ENCODE data around the gene TENT4A. TPM values are rescaled to one million over a fixed set of nuclear protein-coding genes. Genes with fewer than 3 reads are reported as not detected.
"Not testable (repeated sequence)": the region's sequence is repeated elsewhere in the genome, so short reads cannot be mapped to it uniquely, and the experiment has no call there.

Gene TENT4A
- total RNA-seq (26.8 TPM), polyA plus RNA-seq (13.0 TPM)

DNA sequence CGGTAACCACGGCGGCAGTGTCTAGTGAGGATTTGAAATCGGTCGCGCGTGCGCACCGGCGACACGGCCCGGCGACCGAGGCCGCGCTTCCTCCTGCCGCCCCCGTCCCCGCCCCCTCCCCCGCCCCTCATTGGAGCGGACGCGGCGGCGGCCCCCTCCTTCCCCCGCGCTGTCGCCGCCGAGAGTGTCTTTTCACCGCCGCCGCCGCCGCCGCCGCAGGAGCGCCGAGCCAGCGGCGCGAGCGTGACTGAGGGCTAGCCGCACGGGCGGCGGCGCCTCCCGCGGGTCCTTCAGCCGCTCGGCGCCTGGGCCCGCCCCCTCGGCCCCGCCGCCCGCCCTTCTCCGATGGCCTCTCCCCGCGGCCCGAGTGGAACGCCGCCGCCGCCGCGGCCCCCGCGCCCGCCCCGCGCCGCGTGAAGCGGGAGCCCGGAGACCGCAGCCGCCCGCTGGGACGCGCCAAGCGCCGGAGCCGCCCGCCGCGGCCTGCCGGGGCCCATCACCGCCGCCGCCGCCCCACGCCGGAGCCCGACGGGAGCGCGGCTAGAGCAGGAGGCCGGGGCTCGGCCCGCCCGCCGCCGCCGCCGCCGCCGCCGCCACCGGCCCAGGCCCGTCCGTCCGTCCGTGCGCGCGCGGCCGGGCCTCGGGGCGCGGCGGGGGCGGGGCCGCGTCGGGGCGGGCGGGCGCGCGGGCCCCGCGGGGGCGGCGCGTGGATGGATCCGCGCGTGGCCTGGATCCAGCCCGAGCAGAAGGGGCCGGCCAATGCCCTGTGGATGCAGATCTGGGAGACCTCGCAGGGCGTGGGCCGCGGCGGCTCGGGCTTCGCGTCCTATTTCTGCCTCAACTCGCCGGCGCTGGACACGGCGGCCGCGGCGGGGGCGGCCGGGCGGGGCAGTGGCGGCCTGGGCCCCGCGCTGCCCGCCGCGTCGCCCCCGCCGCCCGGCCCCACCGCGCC, at the start of gene TENT4A:
TENT4A (plus strand) TSS at position 159 of the 952 bp plus-strand sequence; CDS start at position 711, 552 bp downstream.
- H3K36me3 ChIP-seq (ENCODE audit: insufficient read depth): no peaks in the 10 kb centered on the region
- under 1% methylated on average over 159 of the region's 174 CpGs for WGBS
- no peak for DNase-seq (ENCODE audit: extremely low spot score)
- H3K4me1 ChIP-seq (ENCODE audit: insufficient read depth): peaks cover 2% of the 10 kb centered on the region
- peak within 1 kb of the TSS; percentile 94 for H3K4me3 ChIP-seq (ENCODE audit: low read depth, low read length)
- peak within 1 kb of the TSS; percentile 91 for H3K27ac ChIP-seq (ENCODE audit: low read depth)

DNA sequence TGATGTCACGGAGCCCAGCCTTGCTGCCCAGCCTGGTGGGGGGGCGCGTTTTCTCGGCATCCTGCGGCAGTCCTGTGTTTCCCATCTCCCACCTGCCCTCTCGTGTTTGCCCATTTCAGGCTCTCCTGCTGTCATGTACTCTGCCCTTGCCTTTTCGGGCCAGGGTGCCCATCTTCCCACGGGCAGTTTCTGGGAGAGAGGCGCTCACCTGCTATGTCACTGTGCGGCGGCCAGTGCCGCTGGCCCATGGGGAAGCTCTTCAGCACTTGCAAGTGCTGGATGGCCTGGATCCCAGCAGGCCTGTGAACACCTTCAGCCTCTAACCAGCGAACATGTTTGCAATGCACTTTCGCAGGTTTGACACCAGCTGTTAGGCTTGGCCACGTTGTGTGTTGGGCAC, 46.5 kb upstream of the TENT4A start:
- no peak for DNase-seq (ENCODE audit: extremely low spot score)
- WGBS: 93% methylated on average over 15 of the region's 15 CpGs
- no peak overlapping the region for H3K4me3 ChIP-seq (ENCODE audit: low read depth, low read length)
- H3K4me1 ChIP-seq (ENCODE audit: insufficient read depth): no peaks in the 10 kb centered on the region
- no peak overlapping the region for H3K27ac ChIP-seq (ENCODE audit: low read depth)
- H3K36me3 ChIP-seq (ENCODE audit: insufficient read depth): no peaks in the 10 kb centered on the region

DNA sequence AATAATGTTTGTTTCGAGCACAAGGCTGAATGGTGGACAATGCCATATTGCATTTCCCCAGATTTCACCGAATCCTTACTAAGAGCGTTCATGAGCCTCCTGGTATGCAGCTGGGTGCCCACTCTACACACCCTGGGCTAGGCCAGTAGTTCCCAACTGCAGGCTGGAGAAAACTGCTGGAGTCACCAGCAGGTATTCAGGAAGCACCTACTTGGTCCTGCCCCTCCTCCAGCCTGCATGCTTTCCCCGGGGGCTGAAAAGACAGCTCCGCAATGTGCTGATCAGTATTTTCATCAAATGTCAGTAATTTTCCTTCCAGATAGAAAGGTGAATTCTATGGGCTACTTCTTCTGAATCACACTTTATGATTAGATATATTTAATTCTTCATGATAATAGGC, 45.6 kb upstream of the TENT4A start:
- no peak for DNase-seq (ENCODE audit: extremely low spot score)
- H3K36me3 ChIP-seq (ENCODE audit: insufficient read depth): no peaks in the 10 kb centered on the region
- no peak overlapping the region for H3K4me3 ChIP-seq (ENCODE audit: low read depth, low read length)
- H3K27ac ChIP-seq (ENCODE audit: low read depth): no peak overlapping the region
- 94% methylated on average over 5 of the region's 5 CpGs for WGBS
- H3K4me1 ChIP-seq (ENCODE audit: insufficient read depth): no peaks in the 10 kb centered on the region

DNA sequence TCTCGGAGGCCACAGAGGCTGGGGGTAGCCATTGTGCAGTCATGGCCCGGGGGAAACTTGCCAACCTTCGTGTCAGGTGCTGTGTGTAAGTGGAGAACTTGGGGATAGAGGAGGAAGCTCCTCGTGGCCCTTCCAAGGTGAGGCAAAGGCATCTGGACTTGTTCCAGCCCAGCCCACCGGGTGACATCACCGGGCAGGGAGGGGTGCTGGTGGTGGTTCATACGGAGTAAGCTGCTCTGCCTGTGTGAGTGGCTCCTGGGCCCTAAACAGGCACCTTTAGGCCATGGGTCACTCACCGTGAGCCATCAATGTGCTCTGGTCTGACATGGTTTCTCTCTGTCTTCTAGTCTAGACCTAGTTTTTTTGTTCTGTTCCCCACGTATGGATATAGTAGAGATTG, 44.5 kb upstream of the TENT4A start:
- 76% methylated on average over 9 of the region's 9 CpGs for WGBS
- H3K27ac ChIP-seq (ENCODE audit: low read depth); DNase-seq (ENCODE audit: extremely low spot score); H3K36me3 ChIP-seq (ENCODE audit: insufficient read depth); H3K4me3 ChIP-seq (ENCODE audit: low read depth, low read length); H3K4me1 ChIP-seq (ENCODE audit: insufficient read depth): not testable (repeated sequence)

DNA sequence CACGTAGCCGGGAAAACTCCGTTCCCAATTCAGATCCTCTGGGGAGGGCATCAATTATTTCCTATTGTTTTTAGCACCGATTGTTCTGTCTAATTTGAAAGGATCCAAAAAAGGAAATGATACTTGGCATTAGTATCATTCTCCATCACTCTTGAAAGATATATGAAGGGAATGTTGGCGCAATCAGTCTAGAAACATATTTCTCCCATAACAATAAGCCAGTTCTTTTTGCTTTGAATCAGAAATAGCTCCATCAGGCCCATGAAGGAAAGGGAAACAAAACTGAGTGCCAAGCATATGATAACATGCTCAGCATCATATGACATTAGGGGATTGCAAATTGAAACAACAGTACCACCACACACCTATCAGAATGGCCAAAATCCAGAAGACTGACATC, 40.2 kb upstream of the TENT4A start:
- DNase-seq (ENCODE audit: extremely low spot score): no peak
- 91% methylated on average over 5 of the region's 5 CpGs for WGBS
- Histone ChIP-seq H3K4me1 (ENCODE audit: insufficient read depth) (no peaks in the 10 kb centered on the region), H3K36me3 (ENCODE audit: insufficient read depth) (no peaks in the 10 kb centered on the region), H3K4me3 (ENCODE audit: low read depth, low read length) (no peak overlapping the region), H3K27ac (ENCODE audit: low read depth) (no peak overlapping the region)

DNA sequence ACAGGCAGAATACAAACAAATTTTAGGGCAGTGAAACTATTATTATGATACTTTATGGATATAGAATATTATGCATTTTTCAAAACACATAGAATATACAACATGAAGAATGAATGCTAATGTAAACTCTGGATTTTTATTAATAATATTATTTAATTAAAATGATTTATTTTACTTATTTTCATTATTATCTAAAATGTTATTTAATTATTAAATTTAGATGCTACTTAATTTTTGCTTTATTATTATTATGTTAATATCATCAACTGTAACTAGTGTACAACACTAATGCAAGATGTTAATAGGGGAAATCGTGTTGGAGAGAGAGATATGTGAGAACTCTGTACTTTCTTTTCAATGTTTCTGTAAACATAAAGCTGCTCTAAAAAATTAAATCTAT, 39.3 kb upstream of the TENT4A start:
- 99% methylated on average over 1 of the region's 1 CpG for WGBS
- Histone ChIP-seq H3K36me3 (ENCODE audit: insufficient read depth) (no peaks in the 10 kb centered on the region), H3K27ac (ENCODE audit: low read depth) (no peak overlapping the region), H3K4me1 (ENCODE audit: insufficient read depth) (no peaks in the 10 kb centered on the region), H3K4me3 (ENCODE audit: low read depth, low read length) (no peak overlapping the region)
- DNase-seq (ENCODE audit: extremely low spot score): no peak

DNA sequence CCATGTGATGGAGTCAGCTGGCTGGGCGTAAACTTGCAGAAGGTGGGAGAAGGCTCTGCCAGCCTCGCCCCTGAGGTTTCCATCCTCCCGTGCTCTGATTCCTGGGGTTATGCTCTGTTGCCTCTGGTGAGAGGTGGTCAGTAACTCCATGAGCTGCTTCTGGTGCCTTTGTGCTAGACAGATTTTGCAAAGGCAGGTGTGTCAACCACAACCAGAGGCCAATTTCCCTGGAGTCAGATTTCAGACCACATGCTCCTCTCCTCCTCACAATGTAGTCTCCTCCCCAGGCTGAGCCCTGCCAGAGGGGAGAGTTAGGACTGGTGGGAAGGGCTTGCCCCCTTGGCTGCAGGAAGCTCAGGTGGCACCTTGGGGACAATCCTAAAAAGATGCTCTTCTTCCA, 38.8 kb upstream of the TENT4A start:
- no peaks in the 10 kb centered on the region for H3K4me1 ChIP-seq (ENCODE audit: insufficient read depth)
- DNase-seq (ENCODE audit: extremely low spot score): no peak
- no peak overlapping the region for H3K4me3 ChIP-seq (ENCODE audit: low read depth, low read length)
- H3K27ac ChIP-seq (ENCODE audit: low read depth): no peak overlapping the region
- WGBS: 97% methylated on average over 3 of the region's 3 CpGs
- no peaks in the 10 kb centered on the region for H3K36me3 ChIP-seq (ENCODE audit: insufficient read depth)

DNA sequence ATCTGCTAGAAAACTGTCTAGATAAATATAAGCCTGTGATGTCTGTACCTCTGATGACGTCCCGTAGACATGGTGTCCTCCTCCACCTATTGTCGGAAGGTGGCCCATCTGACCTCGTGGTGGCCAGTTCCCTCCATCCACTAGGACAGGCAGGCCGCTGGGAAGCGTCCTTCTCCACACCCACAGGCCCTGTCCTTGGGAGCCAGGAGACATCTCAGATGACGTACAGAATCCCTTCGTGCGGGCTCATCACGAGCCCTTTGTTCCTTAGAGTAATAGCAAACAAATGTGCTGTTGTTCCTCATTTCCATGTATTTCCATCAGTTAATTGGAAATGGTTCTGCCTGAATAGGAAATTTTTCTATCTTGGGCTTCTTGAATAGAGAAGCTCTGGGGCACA, 38.3 kb upstream of the TENT4A start:
- Histone ChIP-seq H3K36me3 (ENCODE audit: insufficient read depth) (no peaks in the 10 kb centered on the region), H3K4me3 (ENCODE audit: low read depth, low read length) (no peak overlapping the region), H3K27ac (ENCODE audit: low read depth) (no peak overlapping the region), H3K4me1 (ENCODE audit: insufficient read depth) (no peaks in the 10 kb centered on the region)
- WGBS: 92% methylated on average over 10 of the region's 10 CpGs
- no peak for DNase-seq (ENCODE audit: extremely low spot score)

DNA sequence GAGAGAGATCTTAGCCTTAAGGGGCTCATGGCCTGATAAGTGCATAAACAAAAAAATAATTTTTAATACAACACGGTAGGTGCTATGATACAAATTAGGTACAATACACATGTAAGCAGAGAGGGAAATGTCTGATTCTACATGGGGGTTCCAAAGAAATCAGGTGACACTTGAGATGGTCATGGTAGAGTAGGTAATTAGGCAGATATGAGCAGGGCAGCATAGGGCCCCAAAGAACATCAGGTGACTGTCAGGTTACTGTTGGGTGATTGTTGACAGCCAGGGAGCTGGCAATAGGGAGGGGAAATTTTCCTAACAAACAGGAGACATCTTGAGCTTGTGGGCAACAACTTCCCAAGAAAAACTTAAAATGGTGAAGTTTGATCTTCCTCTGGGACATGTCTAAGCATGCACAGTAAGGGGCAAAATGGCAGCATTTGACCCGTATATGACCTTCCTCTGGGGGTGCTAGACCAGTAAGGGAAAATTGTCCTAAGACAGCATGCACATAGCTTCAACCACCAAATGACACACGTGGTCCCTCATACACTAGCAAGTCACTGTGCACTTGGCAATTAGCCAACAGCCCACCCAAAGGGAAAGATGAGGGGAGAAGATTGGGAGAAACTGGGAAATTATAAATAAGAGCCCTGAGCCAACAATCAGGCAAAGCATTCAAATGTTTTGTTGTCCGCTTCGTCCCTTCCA, 37.3 kb upstream of the TENT4A start:
- Histone ChIP-seq H3K4me3 (ENCODE audit: low read depth, low read length) (no peak overlapping the region), H3K4me1 (ENCODE audit: insufficient read depth) (no peaks in the 10 kb centered on the region), H3K27ac (ENCODE audit: low read depth) (no peak overlapping the region), H3K36me3 (ENCODE audit: insufficient read depth) (no peaks in the 10 kb centered on the region)
- DNase-seq (ENCODE audit: extremely low spot score): no peak
- WGBS: 92% methylated on average over 5 of the region's 5 CpGs

DNA sequence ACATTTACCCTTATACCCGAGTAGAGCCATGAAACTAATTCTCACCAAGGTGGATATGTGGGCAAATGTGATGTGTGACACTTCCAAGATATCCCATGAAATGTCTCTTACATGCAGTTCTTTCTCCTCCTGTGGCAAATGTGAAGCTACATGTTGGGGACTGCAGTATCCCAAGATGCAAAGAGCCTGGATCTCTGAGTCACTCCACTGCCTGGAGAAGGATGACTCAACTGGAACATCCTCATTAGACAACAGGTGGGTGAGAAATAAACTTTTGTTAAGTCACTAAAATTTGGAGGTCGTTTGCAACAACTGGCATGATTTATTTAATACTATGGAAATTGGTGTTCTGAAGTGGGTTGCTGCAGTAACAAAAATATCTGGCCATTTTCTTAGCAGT, 36.5 kb upstream of the TENT4A start:
- 75% methylated on average over 2 of the region's 2 CpGs for WGBS
- H3K4me1 ChIP-seq (ENCODE audit: insufficient read depth): no peaks in the 10 kb centered on the region
- DNase-seq (ENCODE audit: extremely low spot score): no peak
- no peak overlapping the region for H3K27ac ChIP-seq (ENCODE audit: low read depth)
- no peaks in the 10 kb centered on the region for H3K36me3 ChIP-seq (ENCODE audit: insufficient read depth)
- H3K4me3 ChIP-seq (ENCODE audit: low read depth, low read length): no peak overlapping the region

DNA sequence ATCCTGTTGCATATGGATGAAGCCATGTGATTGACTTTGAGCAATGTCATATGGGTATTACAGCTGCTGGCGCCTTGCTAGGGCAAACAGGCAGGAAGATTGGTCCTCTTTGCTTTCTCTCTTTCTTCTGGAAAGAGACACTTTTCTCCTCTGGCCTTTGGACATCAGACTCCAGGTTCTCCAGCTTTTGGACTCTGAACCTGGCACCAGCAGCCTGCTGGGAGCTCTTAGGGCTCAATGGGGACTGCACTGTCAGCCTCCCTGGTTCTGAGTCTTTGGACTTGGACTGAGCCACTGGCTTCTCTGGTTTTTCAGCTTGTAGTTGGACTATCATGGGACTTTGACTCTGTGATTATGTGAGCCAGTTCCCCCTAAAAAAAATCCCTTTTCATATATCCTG, 34.8 kb upstream of the TENT4A start:
- Histone ChIP-seq H3K27ac (ENCODE audit: low read depth) (no peak overlapping the region), H3K4me3 (ENCODE audit: low read depth, low read length) (no peak overlapping the region), H3K4me1 (ENCODE audit: insufficient read depth) (no peaks in the 10 kb centered on the region), H3K36me3 (ENCODE audit: insufficient read depth) (no peaks in the 10 kb centered on the region)
- DNase-seq (ENCODE audit: extremely low spot score): no peak
- 84% methylated on average over 1 of the region's 1 CpG for WGBS

DNA sequence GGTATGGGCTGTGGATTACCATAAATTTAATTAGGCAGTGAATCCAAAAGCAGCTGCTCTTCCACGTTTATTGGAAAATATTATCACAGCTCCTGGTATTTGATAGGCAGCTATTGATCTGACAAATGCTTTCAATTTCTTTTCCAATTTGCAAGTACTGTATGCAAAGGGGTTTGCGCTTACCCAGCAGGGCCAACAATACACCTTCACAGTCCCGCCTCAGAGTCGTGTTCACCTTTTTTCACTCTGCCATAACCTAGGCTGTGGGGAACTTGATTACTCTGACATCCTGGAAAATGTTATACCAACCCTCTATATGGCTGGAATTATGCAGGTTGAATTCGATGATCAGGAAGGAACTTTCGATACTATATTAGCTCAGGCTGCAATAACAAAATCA, 32.3 kb upstream of the TENT4A start:
- Histone ChIP-seq H3K4me3 (ENCODE audit: low read depth, low read length) (no peak overlapping the region), H3K4me1 (ENCODE audit: insufficient read depth) (no peaks in the 10 kb centered on the region), H3K36me3 (ENCODE audit: insufficient read depth) (no peaks in the 10 kb centered on the region), H3K27ac (ENCODE audit: low read depth) (no peak overlapping the region)
- WGBS: 62% methylated on average over 6 of the region's 6 CpGs
- no peak for DNase-seq (ENCODE audit: extremely low spot score)

DNA sequence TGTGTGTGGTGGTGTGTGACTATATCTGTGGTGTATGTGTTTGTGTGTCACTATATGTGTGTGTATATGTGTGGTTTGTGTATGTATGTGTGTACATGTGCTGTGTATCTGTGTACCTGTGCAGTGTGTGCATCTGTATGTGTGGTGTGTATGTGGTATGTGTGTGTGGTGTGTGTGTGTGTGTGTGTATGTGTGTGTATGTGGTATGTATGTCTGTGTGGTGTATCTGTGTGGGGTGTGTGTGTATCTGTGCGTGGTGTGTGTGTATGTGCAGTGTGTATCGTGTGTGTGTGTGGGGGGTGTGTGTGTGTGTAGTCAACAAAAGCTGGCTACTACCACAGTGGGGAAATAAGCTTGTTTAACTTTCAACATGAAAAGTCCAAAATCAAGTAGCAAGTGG, 31.6 kb upstream of the TENT4A start:
- WGBS: 44% methylated on average over 2 of the region's 2 CpGs
- no peak overlapping the region for H3K27ac ChIP-seq (ENCODE audit: low read depth)
- DNase-seq (ENCODE audit: extremely low spot score): no peak
- H3K36me3 ChIP-seq (ENCODE audit: insufficient read depth): no peaks in the 10 kb centered on the region
- H3K4me3 ChIP-seq (ENCODE audit: low read depth, low read length): no peak overlapping the region
- H3K4me1 ChIP-seq (ENCODE audit: insufficient read depth): no peaks in the 10 kb centered on the region

DNA sequence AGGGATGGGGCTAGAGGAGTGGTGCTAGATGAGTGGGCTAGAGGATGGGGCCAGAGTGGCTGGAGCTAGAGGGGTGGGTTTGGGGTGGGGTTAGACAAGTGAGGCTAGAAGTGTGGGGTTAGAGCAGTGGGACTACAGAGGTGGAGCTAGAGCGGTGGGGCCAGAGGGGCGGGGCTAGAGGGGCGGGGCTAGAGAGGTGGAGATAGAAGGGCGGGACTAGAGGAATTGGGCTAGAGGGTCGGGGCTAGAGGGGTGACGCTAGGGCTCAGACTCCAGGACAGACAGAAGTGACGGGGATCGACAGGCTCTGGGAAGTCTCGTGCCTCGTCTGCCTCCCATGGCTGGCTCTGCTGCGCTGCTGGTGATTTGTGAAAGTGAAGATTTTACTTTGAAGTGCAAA, 31.0 kb upstream of the TENT4A start:
- no peak overlapping the region for H3K27ac ChIP-seq (ENCODE audit: low read depth)
- no peak for DNase-seq (ENCODE audit: extremely low spot score)
- H3K4me3 ChIP-seq (ENCODE audit: low read depth, low read length): no peak overlapping the region
- no peaks in the 10 kb centered on the region for H3K4me1 ChIP-seq (ENCODE audit: insufficient read depth)
- WGBS: 45% methylated on average over 11 of the region's 11 CpGs
- no peaks in the 10 kb centered on the region for H3K36me3 ChIP-seq (ENCODE audit: insufficient read depth)
